K562 (cell line): ENCODE data around the gene RASSF1. TPM values are rescaled to one million over a fixed set of nuclear protein-coding genes. Genes with fewer than 3 reads are reported as not detected.

ENCODE experiments used
- BRD4 ChIP-seq: fragments of 200-600 bp; sonication (generic); IDR thresholded peaks from 2 replicates; pipeline ENCODE4 v1.6.1; 2017; ENCODE audit warnings: inconsistent platforms
- C11orf30 ChIP-seq: fragments of 450-650 bp; IDR thresholded peaks from 2 replicates; pipeline ENCODE4 v1.6.1; 2016; ENCODE audit warnings: low read depth, mild to moderate bottlenecking
- CBX1 ChIP-seq: sonication (generic); IDR thresholded peaks from 2 replicates; pipeline ENCODE4 v1.6.1; 2016; ENCODE audit warnings: antibody characterized with exemption, low read depth, mild to moderate bottlenecking
- DACH1 ChIP-seq: fragments of 450-650 bp; IDR thresholded peaks from 2 replicates; pipeline ENCODE4 v1.6.1; 2018; ENCODE audit not compliant: partially characterized antibody
- DIDO1 ChIP-seq: fragments of 450-650 bp; IDR thresholded peaks from 2 replicates; pipeline ENCODE4 v1.6.1; 2016; ENCODE audit warnings: low read depth, missing biosample characterization, missing genetic modification characterization
- HNRNPLL ChIP-seq: fragments of 200-400 bp; formaldehyde crosslinking; IDR thresholded peaks from 2 replicates; pipeline ENCODE4 v1.6.1; 2017; ENCODE audit warnings: low read length, low read depth, mild to moderate bottlenecking; ENCODE audit not compliant: poor library complexity, severe bottlenecking
- ILK ChIP-seq: fragments of 450-650 bp; IDR thresholded peaks from 2 replicates; pipeline ENCODE4 v1.6.1; 2016; ENCODE audit warnings: missing genetic modification characterization, low read depth, mild to moderate bottlenecking, missing compliant biosample characterization, moderate library complexity, borderline replicate concordance
- POLR2AphosphoS5 ChIP-seq: IDR thresholded peaks from 2 replicates; pipeline ENCODE4 v1.6.1; 2011; ENCODE audit warnings: mild to moderate bottlenecking, low read depth, low read length, moderate library complexity; ENCODE audit not compliant: control insufficient read depth, insufficient read depth
- POLR2B ChIP-seq: fragments of 450-650 bp; IDR thresholded peaks from 2 replicates; pipeline ENCODE4 v1.6.1; 2018; ENCODE audit warnings: low read depth; ENCODE audit not compliant: partially characterized antibody
- PRPF4 ChIP-seq: fragments of 200-400 bp; formaldehyde crosslinking; IDR thresholded peaks from one replicate; pipeline ENCODE4 v1.6.1; 2017; ENCODE audit warnings: low read length, low read depth, mild to moderate bottlenecking; ENCODE audit not compliant: insufficient read depth, poor library complexity, severe bottlenecking
- RCOR1 ChIP-seq, 2 experiments: IDR thresholded peaks; 2 replicates each; pipeline ENCODE4 v1.6.1; 2012; ENCODE audit warnings: low read depth in 2 of 2, low read length in 2 of 2, borderline replicate concordance in 1 of 2, improper control_type of control experiment in 1 of 2
- SMARCA5 ChIP-seq: fragments of 450-650 bp; IDR thresholded peaks from 2 replicates; pipeline ENCODE4 v1.6.1; 2016
- SP2 ChIP-seq: IDR thresholded peaks from 2 replicates; pipeline ENCODE4 v1.6.1; 2011; ENCODE audit warnings: mild to moderate bottlenecking, low read depth, low read length, moderate library complexity; ENCODE audit not compliant: poor library complexity, severe bottlenecking; ENCODE audit errors: extremely low read depth
- ZNF3 ChIP-seq: fragments of 250-450 bp; sonication (Bioruptor Pico); IDR thresholded peaks from 2 replicates; pipeline ENCODE4 v1.5.0; 2021; ENCODE audit warnings: mild to moderate bottlenecking, moderate library complexity
- polyA plus RNA-seq, 8 experiments: library from polyadenylated mRNA; depleted of rRNA in 4 of 8; stranded (reverse) in 5 of 8; unstranded in 3 of 8; fragments of >200 nt; fragmentation: Nextera tagmentation in 2 of 8; fragmentation: Illumina TruSeq in 1 of 8; extraction: Ambion mirVana in 2 of 8; extraction: Trizol in 1 of 8; gene quantifications; 2 replicates each; pipeline versions ENCODE4 v1.2.1 to v1.2.3, GENCODE V29; 2011 to 2014; ENCODE audit warnings: inconsistent platforms in 1 of 8, missing spikeins in 1 of 8
- total RNA-seq, 7 experiments: library from RNA; depleted of rRNA in 6 of 7; stranded (reverse); fragments of >200 nt in 6 of 7; fragmentation: Illumina TruSeq in 2 of 7; extraction: Trizol in 2 of 7; gene quantifications; 2 replicates each; pipeline versions ENCODE4 v1.2.1 to v1.2.3, GENCODE V29; 2011 to 2021; ENCODE audit warnings: low replicate concordance in 1 of 7
- TF ChIP-seq, protein P1 (sequence below): sonication (generic); formaldehyde crosslinking; IDR thresholded peaks from 2 replicates; pipeline ENCODE4 v1.8.0; 2022; ENCODE audit warnings: mild to moderate bottlenecking, low read depth, missing genetic modification reagents
- TF ChIP-seq, protein P2 (sequence below), 3 experiments: IDR thresholded peaks in 2 of 3; conservative IDR thresholded peaks in 1 of 3; 2 replicates each; pipeline ENCODE4 v1.5.1; 2011 to 2012; ENCODE audit warnings: low read length in 3 of 3, mild to moderate bottlenecking in 3 of 3, control low read depth in 2 of 3, improper control_type of control experiment in 1 of 3, inconsistent platforms in 1 of 3, low read depth in 1 of 3, mixed read lengths in 1 of 3, moderate library complexity in 1 of 3; ENCODE audit not compliant: insufficient read depth in 2 of 3
- TF ChIP-seq, protein P3 (sequence below), 2 experiments: fragments of 450-650 bp; IDR thresholded peaks; 2 replicates each; pipeline ENCODE4 v1.6.1; 2016
- TF ChIP-seq, protein P4 (sequence below), 2 experiments: fragments of 450-650 bp; IDR thresholded peaks; 2 replicates each; pipeline ENCODE4 v1.6.1; 2018; ENCODE audit warnings: mild to moderate bottlenecking in 2 of 2, low read depth in 1 of 2; ENCODE audit not compliant: partially characterized antibody in 2 of 2

Gene RASSF1
- total and polyA plus RNA-seq, 9 of the 15 experiments (the other 6 are each of a cell fraction or from before 2014, with no cell fraction given): 3.6 to 57.1 (median 24.6) TPM

DNA sequence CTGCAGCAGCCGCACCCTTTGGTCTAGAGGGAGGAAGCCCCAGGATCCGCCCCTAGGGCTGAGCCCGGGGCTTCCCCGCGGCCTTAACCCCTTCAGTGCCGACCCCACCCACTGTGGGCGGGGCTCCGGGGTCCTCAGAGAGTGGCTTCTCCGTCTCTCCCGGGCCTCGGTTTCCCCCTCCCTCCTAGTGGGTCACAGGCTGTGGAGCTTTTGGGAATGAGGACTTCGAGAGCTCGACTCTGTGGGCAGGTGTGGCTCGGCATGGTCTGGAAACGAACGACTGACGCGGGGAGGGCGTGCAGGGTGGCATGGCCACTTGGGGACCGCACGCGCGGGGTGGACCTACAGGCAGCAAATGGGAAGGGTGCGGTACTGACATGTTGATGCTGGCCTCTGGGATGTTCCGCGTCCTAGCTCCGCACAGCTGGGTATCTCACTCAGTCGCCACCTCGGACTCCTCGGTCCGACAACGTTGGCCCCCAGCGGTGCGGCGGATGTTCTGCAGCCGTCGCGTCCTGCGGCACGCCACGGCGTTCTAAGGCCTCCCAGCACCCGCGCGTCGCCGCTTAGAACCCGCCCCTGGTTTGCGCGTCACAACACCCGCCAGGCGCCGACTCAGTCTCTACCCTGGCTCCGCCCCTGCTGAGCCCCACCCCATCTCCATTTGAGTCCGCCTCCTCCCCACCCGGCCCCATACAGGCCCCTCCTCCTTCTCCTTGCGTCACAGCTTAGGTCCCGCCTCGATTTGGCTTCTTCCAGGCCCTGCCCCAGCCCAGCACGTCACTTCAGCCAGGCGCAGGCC lies 41.6 kb downstream of the RASSF1 start, which contains the start of the genes HYAL3 and NAA80 (continued):
- 0 out of 2 replicates have a peak, but pooled peaks have one; percentile 48 for TF ChIP-seq SMARCA5
- TF ChIP-seq, protein P1, sequence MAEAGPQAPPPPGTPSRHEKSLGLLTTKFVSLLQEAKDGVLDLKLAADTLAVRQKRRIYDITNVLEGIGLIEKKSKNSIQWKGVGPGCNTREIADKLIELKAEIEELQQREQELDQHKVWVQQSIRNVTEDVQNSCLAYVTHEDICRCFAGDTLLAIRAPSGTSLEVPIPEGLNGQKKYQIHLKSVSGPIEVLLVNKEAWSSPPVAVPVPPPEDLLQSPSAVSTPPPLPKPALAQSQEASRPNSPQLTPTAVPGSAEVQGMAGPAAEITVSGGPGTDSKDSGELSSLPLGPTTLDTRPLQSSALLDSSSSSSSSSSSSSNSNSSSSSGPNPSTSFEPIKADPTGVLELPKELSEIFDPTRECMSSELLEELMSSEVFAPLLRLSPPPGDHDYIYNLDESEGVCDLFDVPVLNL (CRISPR knock-in tag): 0 out of 2 replicates have a peak, but pooled peaks have one; percentile 41
- TF ChIP-seq DIDO1 (tag): 0 out of 2 replicates have a peak, but pooled peaks have one; percentile 27
- TF ChIP-seq CBX1: no peak
- TF ChIP-seq, protein P2, sequence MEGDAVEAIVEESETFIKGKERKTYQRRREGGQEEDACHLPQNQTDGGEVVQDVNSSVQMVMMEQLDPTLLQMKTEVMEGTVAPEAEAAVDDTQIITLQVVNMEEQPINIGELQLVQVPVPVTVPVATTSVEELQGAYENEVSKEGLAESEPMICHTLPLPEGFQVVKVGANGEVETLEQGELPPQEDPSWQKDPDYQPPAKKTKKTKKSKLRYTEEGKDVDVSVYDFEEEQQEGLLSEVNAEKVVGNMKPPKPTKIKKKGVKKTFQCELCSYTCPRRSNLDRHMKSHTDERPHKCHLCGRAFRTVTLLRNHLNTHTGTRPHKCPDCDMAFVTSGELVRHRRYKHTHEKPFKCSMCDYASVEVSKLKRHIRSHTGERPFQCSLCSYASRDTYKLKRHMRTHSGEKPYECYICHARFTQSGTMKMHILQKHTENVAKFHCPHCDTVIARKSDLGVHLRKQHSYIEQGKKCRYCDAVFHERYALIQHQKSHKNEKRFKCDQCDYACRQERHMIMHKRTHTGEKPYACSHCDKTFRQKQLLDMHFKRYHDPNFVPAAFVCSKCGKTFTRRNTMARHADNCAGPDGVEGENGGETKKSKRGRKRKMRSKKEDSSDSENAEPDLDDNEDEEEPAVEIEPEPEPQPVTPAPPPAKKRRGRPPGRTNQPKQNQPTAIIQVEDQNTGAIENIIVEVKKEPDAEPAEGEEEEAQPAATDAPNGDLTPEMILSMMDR (IDR thresholded peaks at IDR 0.05 in 2 of 3, conservative IDR thresholded peaks at IDR 0.05 in 1 of 3; ENCODE audit: insufficient read depth in 2 of 3, low read depth in 1 of 3, low read length in 3 of 3): peak; percentile 38 to 44 (median 41); a peak in 4 of 6 replicates
- TF ChIP-seq BRD4: no peak
- TF ChIP-seq SP2: peak; percentile 19
- TF ChIP-seq, protein P3, sequence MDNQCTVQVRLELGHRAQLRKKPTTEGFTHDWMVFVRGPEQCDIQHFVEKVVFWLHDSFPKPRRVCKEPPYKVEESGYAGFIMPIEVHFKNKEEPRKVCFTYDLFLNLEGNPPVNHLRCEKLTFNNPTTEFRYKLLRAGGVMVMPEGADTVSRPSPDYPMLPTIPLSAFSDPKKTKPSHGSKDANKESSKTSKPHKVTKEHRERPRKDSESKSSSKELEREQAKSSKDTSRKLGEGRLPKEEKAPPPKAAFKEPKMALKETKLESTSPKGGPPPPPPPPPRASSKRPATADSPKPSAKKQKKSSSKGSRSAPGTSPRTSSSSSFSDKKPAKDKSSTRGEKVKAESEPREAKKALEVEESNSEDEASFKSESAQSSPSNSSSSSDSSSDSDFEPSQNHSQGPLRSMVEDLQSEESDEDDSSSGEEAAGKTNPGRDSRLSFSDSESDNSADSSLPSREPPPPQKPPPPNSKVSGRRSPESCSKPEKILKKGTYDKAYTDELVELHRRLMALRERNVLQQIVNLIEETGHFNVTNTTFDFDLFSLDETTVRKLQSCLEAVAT (IDR thresholded peaks at IDR 0.05): no peak
- TF ChIP-seq ZNF3: no peak
- peak; percentile 70 for TF ChIP-seq POLR2B
- peak; percentile 35 for TF ChIP-seq DACH1
- 0 out of 2 replicates have a peak, but pooled peaks have one; percentile 15 for TF ChIP-seq POLR2AphosphoS5
- TF ChIP-seq, protein P4, sequence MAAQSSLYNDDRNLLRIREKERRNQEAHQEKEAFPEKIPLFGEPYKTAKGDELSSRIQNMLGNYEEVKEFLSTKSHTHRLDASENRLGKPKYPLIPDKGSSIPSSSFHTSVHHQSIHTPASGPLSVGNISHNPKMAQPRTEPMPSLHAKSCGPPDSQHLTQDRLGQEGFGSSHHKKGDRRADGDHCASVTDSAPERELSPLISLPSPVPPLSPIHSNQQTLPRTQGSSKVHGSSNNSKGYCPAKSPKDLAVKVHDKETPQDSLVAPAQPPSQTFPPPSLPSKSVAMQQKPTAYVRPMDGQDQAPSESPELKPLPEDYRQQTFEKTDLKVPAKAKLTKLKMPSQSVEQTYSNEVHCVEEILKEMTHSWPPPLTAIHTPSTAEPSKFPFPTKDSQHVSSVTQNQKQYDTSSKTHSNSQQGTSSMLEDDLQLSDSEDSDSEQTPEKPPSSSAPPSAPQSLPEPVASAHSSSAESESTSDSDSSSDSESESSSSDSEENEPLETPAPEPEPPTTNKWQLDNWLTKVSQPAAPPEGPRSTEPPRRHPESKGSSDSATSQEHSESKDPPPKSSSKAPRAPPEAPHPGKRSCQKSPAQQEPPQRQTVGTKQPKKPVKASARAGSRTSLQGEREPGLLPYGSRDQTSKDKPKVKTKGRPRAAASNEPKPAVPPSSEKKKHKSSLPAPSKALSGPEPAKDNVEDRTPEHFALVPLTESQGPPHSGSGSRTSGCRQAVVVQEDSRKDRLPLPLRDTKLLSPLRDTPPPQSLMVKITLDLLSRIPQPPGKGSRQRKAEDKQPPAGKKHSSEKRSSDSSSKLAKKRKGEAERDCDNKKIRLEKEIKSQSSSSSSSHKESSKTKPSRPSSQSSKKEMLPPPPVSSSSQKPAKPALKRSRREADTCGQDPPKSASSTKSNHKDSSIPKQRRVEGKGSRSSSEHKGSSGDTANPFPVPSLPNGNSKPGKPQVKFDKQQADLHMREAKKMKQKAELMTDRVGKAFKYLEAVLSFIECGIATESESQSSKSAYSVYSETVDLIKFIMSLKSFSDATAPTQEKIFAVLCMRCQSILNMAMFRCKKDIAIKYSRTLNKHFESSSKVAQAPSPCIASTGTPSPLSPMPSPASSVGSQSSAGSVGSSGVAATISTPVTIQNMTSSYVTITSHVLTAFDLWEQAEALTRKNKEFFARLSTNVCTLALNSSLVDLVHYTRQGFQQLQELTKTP (IDR thresholded peaks at IDR 0.05; ENCODE audit: low read depth in 1 of 2, partially characterized antibody in 2 of 2): peak in 1 of 2 experiments; percentile 52
- TF ChIP-seq ILK: no peak
- peak; percentile 52 for TF ChIP-seq C11orf30
- no peak for TF ChIP-seq PRPF4
- TF ChIP-seq RCOR1 (IDR thresholded peaks at IDR 0.05; ENCODE audit: borderline replicate concordance in 1 of 2, low read depth in 2 of 2, low read length in 2 of 2): no peak
- no peak for TF ChIP-seq HNRNPLL
